GM19328 (cell line): ENCODE data around the gene ZNF398.
A peak's percentile ranks its signal among the peaks of the same experiment; 100 is the strongest.

ENCODE experiments used
- ATAC-seq: cut with Tn5 transposase; IDR thresholded peaks from one replicate; pipeline ENCODE4 v1.9.1; 2021; ENCODE audit warnings: mild to moderate bottlenecking, moderate library complexity; ENCODE audit not compliant: unreplicated experiment

Gene ZNF398

GRCh38 chr7:149195180-149196150 is 48.2 kb downstream of the ZNF398 start, which contains the start of gene ZNF282:
TSS of gene ZNF282 (plus strand) at chr7:149195546. CDS start at chr7:149195590, 44 bp downstream.
- peak; percentile 87 for ATAC-seq

- ATAC-seq, result no peak
Measured at GRCh38 chr7:149196151-149196704, 49.0 kb downstream of the ZNF398 start.

GRCh38 chr7:149196705-149197171 is 49.5 kb downstream of the ZNF398 start:
- ATAC-seq, result no peak

- no peak for ATAC-seq
Measured at GRCh38 chr7:149197675-149198074, 50.4 kb downstream of the ZNF398 start.

- ATAC-seq, result no peak
Measured at GRCh38 chr7:149198161-149198816, 51.0 kb downstream of the ZNF398 start.

- no peak for ATAC-seq
Measured at GRCh38 chr7:149199234-149199995, 52.2 kb downstream of the ZNF398 start.

- no peak for ATAC-seq
Measured at GRCh38 chr7:149202831-149203231, 55.6 kb downstream of the ZNF398 start.

GRCh38 chr7:149205690-149206381 is 58.6 kb downstream of the ZNF398 start:
- no peak for ATAC-seq

GRCh38 chr7:149207324-149208035 is 60.2 kb downstream of the ZNF398 start:
- no peak for ATAC-seq

GRCh38 chr7:149209518-149210269 is 62.4 kb downstream of the ZNF398 start:
- ATAC-seq, result no peak

GRCh38 chr7:149210551-149210950 is 63.3 kb downstream of the ZNF398 start:
- no peak for ATAC-seq

GRCh38 chr7:149214020-149214720 is 66.9 kb downstream of the ZNF398 start:
- ATAC-seq, result no peak

GRCh38 chr7:149216402-149216801 is 69.1 kb downstream of the ZNF398 start:
- ATAC-seq, result no peak

GRCh38 chr7:149217570-149217969 is 70.3 kb downstream of the ZNF398 start:
- ATAC-seq, result no peak

GRCh38 chr7:149218469-149219420 is 71.5 kb downstream of the ZNF398 start:
- ATAC-seq, result no peak

- ATAC-seq, result no peak
Measured at GRCh38 chr7:149220534-149220933, 73.3 kb downstream of the ZNF398 start.

GRCh38 chr7:149223176-149223575 is 75.9 kb downstream of the ZNF398 start:
- no peak for ATAC-seq
